Stimulated activated CD4-positive, alpha-beta T cell treated with anti-CD3 and anti-CD28 coated beads, TNF-alpha, amount 100 ng/mL, for 48 hours (primary cell): ENCODE data around the gene WFS1.

Source experiments
- DNase-seq, 3 donors: peaks; one replicate each; pipeline ENCODE4 v3.0.0-alpha.2; 2020; ENCODE audit warnings: low read depth in 3 of 3

The WFS1 gene

GRCh38 chr4:6279582-6280289 lies 10.1 kb downstream of the WFS1 start:
- no peak for DNase-seq

GRCh38 chr4:6280365-6280996 lies 10.8 kb downstream of the WFS1 start:
- DNase-seq, result no peak

GRCh38 chr4:6281436-6282313 lies 12.0 kb downstream of the WFS1 start:
- no peak for DNase-seq

- no peak for DNase-seq
Measured at GRCh38 chr4:6282314-6282771, 12.7 kb downstream of the WFS1 start.

GRCh38 chr4:6283282-6283681 lies 13.6 kb downstream of the WFS1 start:
- DNase-seq, result no peak

GRCh38 chr4:6287017-6287788 lies 17.6 kb downstream of the WFS1 start:
- DNase-seq, result no peak

GRCh38 chr4:6288342-6288741 lies 18.7 kb downstream of the WFS1 start:
- DNase-seq, result no peak

- no peak for DNase-seq
Measured at GRCh38 chr4:6288871-6289270, 19.2 kb downstream of the WFS1 start.

- DNase-seq, result no peak
Measured at GRCh38 chr4:6290256-6290655, 20.6 kb downstream of the WFS1 start.

- no peak for DNase-seq
Measured at GRCh38 chr4:6290769-6291547, 21.3 kb downstream of the WFS1 start.

GRCh38 chr4:6291784-6292297 lies 22.2 kb downstream of the WFS1 start:
- DNase-seq, result no peak

GRCh38 chr4:6292376-6293096 lies 22.9 kb downstream of the WFS1 start:
- DNase-seq, result no peak

GRCh38 chr4:6293097-6293445 lies 23.4 kb downstream of the WFS1 start:
- DNase-seq, result no peak

GRCh38 chr4:6293661-6294060 lies 24.0 kb downstream of the WFS1 start:
- DNase-seq, result no peak

GRCh38 chr4:6294705-6295421 lies 25.2 kb downstream of the WFS1 start:
- DNase-seq, result no peak

- no peak for DNase-seq
Measured at GRCh38 chr4:6295495-6295894, 25.8 kb downstream of the WFS1 start.

- no peak for DNase-seq
Measured at GRCh38 chr4:6296026-6296425, 26.4 kb downstream of the WFS1 start.

- DNase-seq, result no peak
Measured at GRCh38 chr4:6297266-6297815, 27.7 kb downstream of the WFS1 start.

GRCh38 chr4:6298035-6298434 lies 28.4 kb downstream of the WFS1 start:
- DNase-seq, result no peak
